Measurements from ENCODE around the gene CD200.

DNA sequence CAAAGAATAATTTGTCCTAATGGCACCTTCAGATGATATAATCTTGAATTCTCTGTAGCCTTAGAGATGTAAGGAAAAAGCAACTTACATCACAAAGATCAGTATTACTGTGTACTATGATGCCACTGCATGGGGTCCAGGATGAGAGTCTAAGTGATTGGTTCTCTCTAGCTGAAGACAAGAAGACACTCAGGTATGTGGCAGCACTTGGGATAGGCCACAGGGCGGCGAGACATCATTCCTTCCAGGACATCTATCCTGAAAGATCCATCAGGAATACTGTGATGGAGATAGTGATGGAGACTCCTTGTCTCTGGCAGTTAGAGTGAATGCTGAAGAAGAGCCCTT, 2.5 kb downstream of the CD200 start:
- TF ChIP-seq BHLHE40 (IDR thresholded peaks at IDR 0.05; ENCODE audit: borderline replicate concordance) = no peak
- no peak for TF ChIP-seq SUZ12 (IDR thresholded peaks at IDR 0.05)
- no peak for TF ChIP-seq ARNT (IDR thresholded peaks at IDR 0.05)
- TF ChIP-seq TARDBP (IDR thresholded peaks at IDR 0.05) = no peak
- no peak for TF ChIP-seq FOXM1 (IDR thresholded peaks at IDR 0.05; ENCODE audit: borderline replicate concordance)
- no peak for TF ChIP-seq SP1 (IDR thresholded peaks at IDR 0.05)
- TF ChIP-seq, protein P1, sequence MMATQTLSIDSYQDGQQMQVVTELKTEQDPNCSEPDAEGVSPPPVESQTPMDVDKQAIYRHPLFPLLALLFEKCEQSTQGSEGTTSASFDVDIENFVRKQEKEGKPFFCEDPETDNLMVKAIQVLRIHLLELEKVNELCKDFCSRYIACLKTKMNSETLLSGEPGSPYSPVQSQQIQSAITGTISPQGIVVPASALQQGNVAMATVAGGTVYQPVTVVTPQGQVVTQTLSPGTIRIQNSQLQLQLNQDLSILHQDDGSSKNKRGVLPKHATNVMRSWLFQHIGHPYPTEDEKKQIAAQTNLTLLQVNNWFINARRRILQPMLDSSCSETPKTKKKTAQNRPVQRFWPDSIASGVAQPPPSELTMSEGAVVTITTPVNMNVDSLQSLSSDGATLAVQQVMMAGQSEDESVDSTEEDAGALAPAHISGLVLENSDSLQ (IDR thresholded peaks at IDR 0.05) = no peak
- no peak for TF ChIP-seq FOXA1 (IDR thresholded peaks at IDR 0.05)
- no peak for TF ChIP-seq ELF4 (IDR thresholded peaks at IDR 0.05)
- TF ChIP-seq FOXK2 (IDR thresholded peaks at IDR 0.05) = no peak
- TF ChIP-seq ZNF384 (IDR thresholded peaks at IDR 0.05) = no peak

Measured in HEK293T (cell line).